ENCODE data around the gene C12orf57.

C12orf57 gene

GRCh38 chr12:6959058-6959804, 15.4 kb downstream of the C12orf57 start:
- no peak for TF ChIP-seq CTCF (conservative IDR thresholded peaks at IDR 0.05; ENCODE audit: control insufficient read depth, insufficient read depth, low read depth, low read length)
- H3K4me3 ChIP-seq (ENCODE audit: control insufficient read depth, low read depth, low read length) = no peak overlapping the region
- no peak for DNase-seq (ENCODE audit: low read depth)

- no peak for TF ChIP-seq CTCF (conservative IDR thresholded peaks at IDR 0.05; ENCODE audit: control insufficient read depth, insufficient read depth, low read depth, low read length)
These were observed 16.2 kb downstream of the C12orf57 start for GRCh38 chr12:6959805-6960592.

GRCh38 chr12:6960593-6961277, 16.9 kb downstream of the C12orf57 start:
- H3K4me3 ChIP-seq (ENCODE audit: control insufficient read depth, low read depth, low read length) = no peak overlapping the region
- TF ChIP-seq CTCF (conservative IDR thresholded peaks at IDR 0.05; ENCODE audit: control insufficient read depth, insufficient read depth, low read depth, low read length) = peak; percentile 16
- DNase-seq (ENCODE audit: low read depth) = peak; percentile 44

More at GRCh38 chr12:6959805-6960592, 16.2 kb downstream of the C12orf57 start:
- H3K4me3 ChIP-seq (ENCODE audit: control insufficient read depth, low read depth, low read length) = no peak overlapping the region
- no peak for DNase-seq (ENCODE audit: low read depth)

GRCh38 chr12:6961278-6961694, 17.5 kb downstream of the C12orf57 start:
- TF ChIP-seq CTCF (conservative IDR thresholded peaks at IDR 0.05; ENCODE audit: control insufficient read depth, insufficient read depth, low read depth, low read length) = no peak
- no peak overlapping the region for H3K4me3 ChIP-seq (ENCODE audit: control insufficient read depth, low read depth, low read length)
- peak; percentile 78 for DNase-seq (ENCODE audit: low read depth)

- DNase-seq (ENCODE audit: low read depth) = peak; percentile 77
- peak overlapping the region; percentile 21 for H3K4me3 ChIP-seq (ENCODE audit: control insufficient read depth, low read depth, low read length)
- peak; percentile 51 for TF ChIP-seq CTCF (conservative IDR thresholded peaks at IDR 0.05; ENCODE audit: control insufficient read depth, insufficient read depth, low read depth, low read length)
These were observed 18.0 kb downstream of the C12orf57 start for GRCh38 chr12:6961695-6962284.

- H3K4me3 ChIP-seq (ENCODE audit: control insufficient read depth, low read depth, low read length) = no peak overlapping the region
- no peak for DNase-seq (ENCODE audit: low read depth)
- TF ChIP-seq CTCF (conservative IDR thresholded peaks at IDR 0.05; ENCODE audit: control insufficient read depth, insufficient read depth, low read depth, low read length) = no peak
These were observed 18.6 kb downstream of the C12orf57 start for GRCh38 chr12:6962285-6963015.
